Esophagus muscularis mucosa (tissue), 4 donors: ENCODE data around the gene UACA.

ENCODE experiments used
- EP300 ChIP-seq: sonication (generic); formaldehyde crosslinking; IDR thresholded peaks from one replicate; pipeline ENCODE4 v1.6.1; 2017; ENCODE audit warnings: antibody characterized with exemption
- POLR2AphosphoS5 ChIP-seq, 2 donors: sonication (generic); formaldehyde crosslinking; IDR thresholded peaks; one replicate each; pipeline ENCODE4 v1.6.1; 2017; ENCODE audit warnings: antibody characterized with exemption in 2 of 2
- TF ChIP-seq, protein P1 (sequence below), 3 experiments: fragments of 200-600 bp in 2 of 3; fragments of 450-650 bp in 1 of 3; sonication (generic) in 2 of 3; IDR thresholded peaks; one replicate each; pipeline ENCODE4 v1.5.1; 2017 to 2019; ENCODE audit warnings: antibody characterized with exemption in 3 of 3, mild to moderate bottlenecking in 2 of 3, moderate library complexity in 1 of 3

DNA sequence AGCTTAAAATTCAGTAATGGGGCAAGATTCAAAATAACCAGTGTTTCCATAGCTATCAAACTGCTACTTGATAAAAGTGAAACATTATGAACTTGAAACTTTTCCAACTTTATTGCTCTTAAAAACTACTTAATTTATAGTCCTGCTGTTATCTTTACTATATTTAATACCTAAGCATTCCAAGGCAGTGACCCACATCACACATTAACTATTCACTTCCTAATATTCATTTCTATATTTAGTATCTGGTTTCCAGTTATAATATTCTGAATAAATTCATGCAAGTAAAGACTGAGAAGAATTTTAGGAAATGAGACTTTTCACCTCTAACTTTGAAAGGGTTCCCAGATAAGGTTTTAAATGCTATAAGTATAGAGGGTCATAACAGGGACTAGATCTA is 64.9 kb downstream of the UACA start:
- TF ChIP-seq POLR2AphosphoS5 (IDR thresholded peaks at IDR 0.05) (no peak), EP300 (no peak)
- TF ChIP-seq, protein P1, sequence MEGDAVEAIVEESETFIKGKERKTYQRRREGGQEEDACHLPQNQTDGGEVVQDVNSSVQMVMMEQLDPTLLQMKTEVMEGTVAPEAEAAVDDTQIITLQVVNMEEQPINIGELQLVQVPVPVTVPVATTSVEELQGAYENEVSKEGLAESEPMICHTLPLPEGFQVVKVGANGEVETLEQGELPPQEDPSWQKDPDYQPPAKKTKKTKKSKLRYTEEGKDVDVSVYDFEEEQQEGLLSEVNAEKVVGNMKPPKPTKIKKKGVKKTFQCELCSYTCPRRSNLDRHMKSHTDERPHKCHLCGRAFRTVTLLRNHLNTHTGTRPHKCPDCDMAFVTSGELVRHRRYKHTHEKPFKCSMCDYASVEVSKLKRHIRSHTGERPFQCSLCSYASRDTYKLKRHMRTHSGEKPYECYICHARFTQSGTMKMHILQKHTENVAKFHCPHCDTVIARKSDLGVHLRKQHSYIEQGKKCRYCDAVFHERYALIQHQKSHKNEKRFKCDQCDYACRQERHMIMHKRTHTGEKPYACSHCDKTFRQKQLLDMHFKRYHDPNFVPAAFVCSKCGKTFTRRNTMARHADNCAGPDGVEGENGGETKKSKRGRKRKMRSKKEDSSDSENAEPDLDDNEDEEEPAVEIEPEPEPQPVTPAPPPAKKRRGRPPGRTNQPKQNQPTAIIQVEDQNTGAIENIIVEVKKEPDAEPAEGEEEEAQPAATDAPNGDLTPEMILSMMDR (IDR thresholded peaks at IDR 0.05): no peak
